Peyer's patch (tissue), 4 donors: ENCODE results near the gene LINGO4.

ENCODE experiments used
- CTCF ChIP-seq, 6 experiments: fragments of 450-650 bp in 4 of 6; fragments of 200-600 bp in 2 of 6; sonication (generic) in 1 of 6; IDR thresholded peaks; one replicate each; pipeline ENCODE4 v1.5.1; 2017 to 2019; ENCODE audit warnings: antibody characterized with exemption in 6 of 6, mild to moderate bottlenecking in 3 of 6, moderate library complexity in 1 of 6
- POLR2A ChIP-seq, 2 donors: fragments of 450-650 bp; IDR thresholded peaks; one replicate each; pipeline ENCODE4 v1.5.1; 2017; ENCODE audit warnings: antibody characterized with exemption in 2 of 2, mild to moderate bottlenecking in 2 of 2, moderate library complexity in 2 of 2

- no peak for TF ChIP-seq CTCF (IDR thresholded peaks at IDR 0.05)
- TF ChIP-seq POLR2A (IDR thresholded peaks at IDR 0.05) = no peak
Measured at GRCh38 chr1:151837197-151837596, 32.0 kb upstream of the LINGO4 start.
